ENCODE results near the gene TRPM3. TPM values are rescaled to one million over a fixed set of nuclear protein-coding genes. Genes with fewer than 3 reads are reported as not detected.

The TRPM3 gene
- total RNA-seq, 1 experiment from 2014 or later, result not detected

- CTCF ChIA-PET, result no interaction called here
- POLR2A ChIA-PET (ENCODE audit: unreplicated experiment), result no interaction called here
- Histone ChIP-seq H3K27ac (ENCODE audit: low read length) (no peak overlapping the region), H3K4me3 (ENCODE audit: low read length) (no peak overlapping the region), H3K27me3 (ENCODE audit: low read length) (no peaks in the 10 kb centered on the region), H3K9me3 (ENCODE audit: low read length) (no peaks in the 10 kb centered on the region), H3K4me2 (ENCODE audit: low read length) (no peak overlapping the region), H3F3A (ENCODE audit: low read length, unreplicated experiment) (no peaks in the 10 kb centered on the region), H3K9me2 (replicated peaks; ENCODE audit: low read length) (no peaks in the 10 kb centered on the region), H3K4me1 (ENCODE audit: insufficient read depth, low read length) (no peaks in the 10 kb centered on the region), H4K20me1 (ENCODE audit: low read length) (no peaks in the 10 kb centered on the region), H3K79me2 (ENCODE audit: low read length) (no peaks in the 10 kb centered on the region), H3K9ac (ENCODE audit: low read length) (no peak overlapping the region), H2AFZ (ENCODE audit: low read length) (no peak overlapping the region), H3K36me3 (ENCODE audit: low read depth, low read length) (no peaks in the 10 kb centered on the region)
- no TSS peak for BruUV-seq (replicated peaks)
- no peak for DNase-seq
- intact Hi-C loops (cut with micrococcal nuclease), result no loop called here
- no peak for ATAC-seq
- TF ChIP-seq EZH2phosphoT487 (IDR thresholded peaks at IDR 0.05; ENCODE audit: borderline replicate concordance, low read length) (no peak), CTCF (conservative IDR thresholded peaks at IDR 0.05; ENCODE audit: low read depth, low read length) (no peak), EZH2 (IDR thresholded peaks at IDR 0.05; ENCODE audit: low read length, unreplicated experiment) (no peak)
Observed at GRCh38 chr9:71010258-71010657, 111.2 kb downstream of the TRPM3 start.

- no peak overlapping the region for H2AFZ ChIP-seq (ENCODE audit: low read length)
- H3K27me3 ChIP-seq (ENCODE audit: low read length), result no peaks in the 10 kb centered on the region
- no peaks in the 10 kb centered on the region for H3K79me2 ChIP-seq (ENCODE audit: low read length)
- H3F3A ChIP-seq (ENCODE audit: low read length, unreplicated experiment), result no peaks in the 10 kb centered on the region
- no TSS peak for BruUV-seq (replicated peaks)
- ChIA-PET CTCF (no interaction called here), POLR2A (ENCODE audit: unreplicated experiment) (no interaction called here)
- ATAC-seq (no peak), DNase-seq (no peak)
- no peak overlapping the region for H3K4me3 ChIP-seq (ENCODE audit: low read length)
- H3K4me2 ChIP-seq (ENCODE audit: low read length), result no peak overlapping the region
- H3K4me1 ChIP-seq (ENCODE audit: insufficient read depth, low read length), result no peaks in the 10 kb centered on the region
- intact Hi-C loops (cut with micrococcal nuclease), result no loop called here
- H3K36me3 ChIP-seq (ENCODE audit: low read depth, low read length), result no peaks in the 10 kb centered on the region
- no peaks in the 10 kb centered on the region for H3K9me2 ChIP-seq (replicated peaks; ENCODE audit: low read length)
- H3K9me3 ChIP-seq (ENCODE audit: low read length), result no peaks in the 10 kb centered on the region
- no peaks in the 10 kb centered on the region for H4K20me1 ChIP-seq (ENCODE audit: low read length)
- no peak for TF ChIP-seq EZH2 (IDR thresholded peaks at IDR 0.05; ENCODE audit: low read length, unreplicated experiment)
- no peak for TF ChIP-seq CTCF (conservative IDR thresholded peaks at IDR 0.05; ENCODE audit: low read depth, low read length)
- no peak overlapping the region for H3K27ac ChIP-seq (ENCODE audit: low read length)
- H3K9ac ChIP-seq (ENCODE audit: low read length), result no peak overlapping the region
Observed at GRCh38 chr9:71005456-71005855, 116.0 kb downstream of the TRPM3 start.

- Histone ChIP-seq H3K79me2 (ENCODE audit: low read length) (no peaks in the 10 kb centered on the region), H3K4me1 (ENCODE audit: insufficient read depth, low read length) (no peaks in the 10 kb centered on the region), H3K9me3 (ENCODE audit: low read length) (no peaks in the 10 kb centered on the region), H3K4me2 (ENCODE audit: low read length) (no peak overlapping the region), H3K9ac (ENCODE audit: low read length) (no peak overlapping the region), H3K36me3 (ENCODE audit: low read depth, low read length) (no peaks in the 10 kb centered on the region), H3K27me3 (ENCODE audit: low read length) (no peaks in the 10 kb centered on the region), H3F3A (ENCODE audit: low read length, unreplicated experiment) (no peaks in the 10 kb centered on the region), H3K4me3 (ENCODE audit: low read length) (no peak overlapping the region), H4K20me1 (ENCODE audit: low read length) (no peaks in the 10 kb centered on the region), H3K9me2 (replicated peaks; ENCODE audit: low read length) (no peaks in the 10 kb centered on the region), H3K27ac (ENCODE audit: low read length) (no peak overlapping the region), H2AFZ (ENCODE audit: low read length) (no peak overlapping the region)
- TF ChIP-seq EZH2phosphoT487 (IDR thresholded peaks at IDR 0.05; ENCODE audit: borderline replicate concordance, low read length), result no peak
- TF ChIP-seq CTCF (conservative IDR thresholded peaks at IDR 0.05; ENCODE audit: low read depth, low read length), result no peak
- TF ChIP-seq EZH2 (IDR thresholded peaks at IDR 0.05; ENCODE audit: low read length, unreplicated experiment), result no peak
- no peak for DNase-seq
- BruUV-seq (replicated peaks), result no TSS peak
- no peak for ATAC-seq
- POLR2A ChIA-PET (ENCODE audit: unreplicated experiment), result no interaction called here
- intact Hi-C loops (cut with micrococcal nuclease), result loop anchor here (5.0 kb wide), 1 partner anchor 362 kb away; no protein-coding TSS in a partner anchor
- CTCF ChIA-PET, result interaction anchor here (0.5 kb wide), 1 partner anchor 373 kb away, joined by 4 read pairs; no protein-coding TSS in a partner anchor
Observed at GRCh38 chr9:71004196-71004595, 117.2 kb downstream of the TRPM3 start.

All from PC-3 (cell line).